PC-3 (cell line): Measurements from ENCODE around the gene RPS18.

Experiments
- CTCF ChIP-seq: fragments of 300-600 bp; sonication (generic); conservative IDR thresholded peaks from 2 replicates; pipeline ENCODE4 v1.5.1; 2017; ENCODE audit warnings: antibody characterized with exemption, low read depth, mild to moderate bottlenecking, low read length
- EZH2phosphoT487 ChIP-seq: fragments of 300-600 bp; sonication (generic); IDR thresholded peaks from 2 replicates; pipeline ENCODE4 v1.6.1; 2018; ENCODE audit warnings: mild to moderate bottlenecking, antibody characterized with exemption, low read length, borderline replicate concordance

DNA sequence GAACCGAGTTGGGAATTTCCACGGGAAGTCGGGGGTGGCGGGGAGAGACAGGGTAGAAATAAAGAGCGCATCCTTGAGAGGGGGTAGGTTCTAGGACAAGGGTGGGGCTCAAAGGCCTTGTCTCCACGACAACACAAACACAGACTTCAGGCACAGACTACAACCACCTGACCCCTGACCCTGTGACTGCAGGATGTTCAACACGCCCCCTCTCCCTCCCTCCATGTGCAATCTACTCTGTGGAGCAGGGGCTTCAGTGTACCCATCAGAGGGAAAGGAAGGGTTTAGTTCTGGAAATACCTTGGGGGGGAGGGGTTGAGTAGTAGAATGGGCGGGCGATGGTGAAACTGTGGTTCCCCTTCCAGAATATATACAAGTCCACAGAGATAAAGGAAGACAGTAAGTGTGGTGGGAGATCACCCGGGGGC lies 42.7 kb downstream of the RPS18 start:
- TF ChIP-seq CTCF (no peak), EZH2phosphoT487 (no peak)
